Measurements from ENCODE around the gene GATA6. TPM values are rescaled to one million over a fixed set of nuclear protein-coding genes. Genes with fewer than 3 reads are reported as not detected.
"Not testable (repeated sequence)": the region's sequence is repeated elsewhere in the genome, so short reads cannot be mapped to it uniquely, and the experiment has no call there.

GATA6 gene
- polyA plus RNA-seq, 4 donors, result 25.9 to 109 (median 32.4) TPM

DNA sequence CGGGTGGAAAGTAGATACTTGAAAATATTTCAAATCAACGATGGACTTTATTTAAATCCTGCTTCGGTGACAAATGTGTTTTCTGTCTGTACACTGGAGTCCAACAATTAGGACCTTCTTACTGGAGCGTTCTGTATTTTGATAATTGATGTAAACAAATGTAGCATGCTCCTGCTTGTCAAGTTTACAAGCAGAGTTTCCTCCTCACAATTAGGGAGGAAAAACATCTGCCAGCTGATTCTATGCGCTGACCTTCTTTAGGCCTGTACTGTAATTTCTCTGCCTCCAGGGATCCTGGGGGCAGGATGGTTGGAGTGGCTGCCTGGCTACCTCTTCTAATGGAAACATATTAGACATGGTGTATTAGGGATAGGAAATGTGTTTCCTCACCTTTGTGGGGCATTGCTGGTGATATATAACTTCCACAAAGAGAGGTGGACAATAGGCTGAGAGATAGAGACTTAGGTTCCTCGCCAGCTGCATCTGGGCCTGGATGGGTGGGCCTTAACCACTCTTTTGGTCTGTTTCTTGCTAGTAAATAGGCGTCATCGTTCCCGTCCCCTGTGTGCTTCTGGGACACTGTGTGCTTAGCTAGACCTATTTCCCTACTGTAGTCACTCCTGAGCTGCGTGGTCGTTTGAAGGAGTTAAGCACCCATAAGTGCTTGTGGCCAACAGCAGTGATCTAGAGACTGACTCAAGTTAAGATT, 19.3 kb downstream of the GATA6 start:
- 24 to 53% (median 45%) methylated on average over 11 of the region's 11 CpGs for WGBS, 3 donors
- Histone ChIP-seq H3K4me1 (ENCODE audit: control insufficient read depth in 3 of 3, insufficient read depth in 2 of 3, low read depth in 1 of 3, low read length in 2 of 3) (peaks cover 6 to 87% (median 10%) of the 10 kb centered on the region in 3 donors), H3K4me3 (ENCODE audit: low read depth in 1 of 3, low read length in 3 of 3) (no peak overlapping the region)

DNA sequence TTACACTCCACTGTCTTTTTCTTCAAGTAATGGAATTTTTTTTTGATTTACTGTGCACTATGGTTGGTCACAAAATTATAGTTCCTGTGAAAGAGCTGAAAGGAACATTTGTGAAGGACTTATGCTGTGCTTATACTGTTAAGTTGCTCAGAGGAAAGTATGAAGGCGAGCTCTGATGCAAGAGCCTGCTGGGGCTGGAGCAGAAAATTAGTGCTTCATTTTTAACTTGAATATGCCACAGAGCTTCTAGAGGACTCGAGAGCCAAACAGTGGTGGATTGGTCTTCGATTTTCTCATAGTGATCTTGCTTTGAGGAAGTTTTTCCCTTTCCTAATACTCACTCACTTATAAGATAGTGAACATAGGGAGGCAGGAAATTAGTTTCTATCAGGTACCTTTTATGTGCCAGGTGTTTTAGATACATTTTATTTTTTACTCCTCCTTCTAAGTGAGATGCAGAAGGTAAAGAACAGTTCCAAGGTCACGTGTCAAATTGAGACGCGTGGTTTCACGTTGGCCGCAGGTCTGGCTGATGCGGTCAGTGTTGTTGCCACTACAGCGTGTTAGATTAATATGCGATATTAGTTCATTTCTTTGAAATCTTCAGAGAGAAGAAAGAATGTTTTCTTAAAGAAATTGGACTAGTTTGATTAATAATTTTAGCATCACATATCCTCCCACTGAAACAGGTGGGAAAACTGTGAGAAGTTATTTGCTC, 20.2 kb downstream of the GATA6 start:
- H3K4me3 ChIP-seq (ENCODE audit: low read depth in 1 of 3, low read length in 3 of 3), result no peak overlapping the region
- H3K36me3 ChIP-seq (ENCODE audit: control insufficient read depth in 3 of 3, insufficient read depth in 2 of 3, low read depth in 1 of 3, low read length in 3 of 3), result peaks cover 0 to 63% (median 3%) of the 10 kb centered on the region in 3 donors
- DNase-seq, result peak in 1 of 2 donors; percentile 48
- no peaks in the 10 kb centered on the region for H3K9me3 ChIP-seq (ENCODE audit: control insufficient read depth in 2 of 2, insufficient read depth in 1 of 2, low read depth in 1 of 2, low read length in 1 of 2)
- 27 to 64% (median 34%) methylated on average over 11 of the region's 11 CpGs for WGBS, 3 donors
- FAIRE-seq, result no peak
- peaks cover 6 to 87% (median 10%) of the 10 kb centered on the region in 3 donors for H3K4me1 ChIP-seq (ENCODE audit: control insufficient read depth in 3 of 3, insufficient read depth in 2 of 3, low read depth in 1 of 3, low read length in 2 of 3)
- no peaks in the 10 kb centered on the region for H3K27me3 ChIP-seq (ENCODE audit: control insufficient read depth in 3 of 3, insufficient read depth in 3 of 3, low read length in 3 of 3)
- peak overlapping the region; percentile 61 to 94 (median 65) for H3K27ac ChIP-seq (ENCODE audit: low read depth in 1 of 3, low read length in 2 of 3)

More for the DNA sequence above, 19.3 kb downstream of the GATA6 start:
- H3K27ac ChIP-seq (ENCODE audit: low read depth in 1 of 3, low read length in 2 of 3), result peak overlapping the region; percentile 6 to 94 (median 46)
- FAIRE-seq, result no peak
- no peaks in the 10 kb centered on the region for H3K9me3 ChIP-seq (ENCODE audit: control insufficient read depth in 2 of 2, insufficient read depth in 1 of 2, low read depth in 1 of 2, low read length in 1 of 2)
- DNase-seq, result peak in 1 of 2 donors; percentile 59
- peaks cover 0 to 62% (median 3%) of the 10 kb centered on the region in 3 donors for H3K36me3 ChIP-seq (ENCODE audit: control insufficient read depth in 3 of 3, insufficient read depth in 2 of 3, low read depth in 1 of 3, low read length in 3 of 3)
- H3K27me3 ChIP-seq (ENCODE audit: control insufficient read depth in 3 of 3, insufficient read depth in 3 of 3, low read length in 3 of 3), result no peaks in the 10 kb centered on the region

DNA sequence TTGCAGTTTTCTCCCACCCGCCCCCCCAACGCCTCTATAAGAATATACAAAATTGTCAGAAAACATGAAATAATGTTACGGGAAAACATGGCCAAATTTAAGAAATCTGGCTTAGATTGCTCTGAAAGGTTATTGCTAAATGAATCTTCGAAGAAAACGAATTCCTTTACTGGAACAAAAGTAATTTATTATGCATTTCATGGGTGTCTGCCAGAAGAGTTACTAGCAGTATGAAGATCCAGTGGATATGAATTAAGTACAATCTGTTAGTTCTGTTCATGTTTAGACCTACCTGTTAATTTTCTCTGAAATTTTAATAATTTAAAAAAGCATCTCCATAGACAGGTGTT, 21.9 kb downstream of the GATA6 start:
- no peaks in the 10 kb centered on the region for H3K9me3 ChIP-seq (ENCODE audit: control insufficient read depth in 2 of 2, insufficient read depth in 1 of 2, low read depth in 1 of 2, low read length in 1 of 2)
- WGBS, 3 donors, result 24 to 48% (median 44%) methylated on average over 5 of the region's 5 CpGs
- H3K27me3 ChIP-seq (ENCODE audit: control insufficient read depth in 3 of 3, insufficient read depth in 3 of 3, low read length in 3 of 3), result no peaks in the 10 kb centered on the region
- H3K4me1 ChIP-seq (ENCODE audit: control insufficient read depth in 3 of 3, insufficient read depth in 2 of 3, low read depth in 1 of 3, low read length in 2 of 3), result peaks cover 4 to 87% (median 6%) of the 10 kb centered on the region in 3 donors
- H3K27ac ChIP-seq (ENCODE audit: low read depth in 1 of 3, low read length in 2 of 3), result peak overlapping the region in 1 of 3 donors; percentile 94
- H3K36me3 ChIP-seq (ENCODE audit: control insufficient read depth in 3 of 3, insufficient read depth in 2 of 3, low read depth in 1 of 3, low read length in 3 of 3), result peaks cover 0 to 60% (median 3%) of the 10 kb centered on the region in 3 donors
- FAIRE-seq (no peak), DNase-seq (no peak)
- H3K4me3 ChIP-seq (ENCODE audit: low read depth in 1 of 3, low read length in 3 of 3), result no peak overlapping the region

DNA sequence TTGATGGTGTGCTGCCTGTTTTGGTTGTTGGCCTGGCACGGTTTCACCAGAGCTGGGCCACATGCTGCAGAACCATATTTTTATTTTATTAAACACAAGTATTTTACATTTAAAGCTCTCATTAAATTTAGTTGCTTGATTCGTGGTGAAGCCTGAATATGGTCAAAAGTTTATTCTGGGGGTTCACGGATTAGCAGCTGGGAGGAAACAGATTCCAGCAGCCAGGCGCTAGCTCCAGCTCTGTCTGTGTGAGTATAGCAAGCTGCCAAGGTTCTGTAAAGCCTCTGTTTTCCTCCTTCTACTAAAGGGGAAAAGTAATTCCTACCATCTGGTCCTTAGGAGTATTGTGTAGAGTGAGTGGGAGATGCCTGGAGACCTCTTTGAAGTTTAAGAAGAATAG, 22.5 kb downstream of the GATA6 start:
- FAIRE-seq (no peak), DNase-seq (no peak)
- Histone ChIP-seq H3K4me3 (ENCODE audit: low read depth in 1 of 3, low read length in 3 of 3) (no peak overlapping the region), H3K36me3 (ENCODE audit: control insufficient read depth in 3 of 3, insufficient read depth in 2 of 3, low read depth in 1 of 3, low read length in 3 of 3) (peaks cover 0 to 59% (median 3%) of the 10 kb centered on the region in 3 donors), H3K27ac (ENCODE audit: low read depth in 1 of 3, low read length in 2 of 3) (peak overlapping the region; percentile 59 to 94 (median 84)), H3K9me3 (ENCODE audit: control insufficient read depth in 2 of 2, insufficient read depth in 1 of 2, low read depth in 1 of 2, low read length in 1 of 2) (no peaks in the 10 kb centered on the region), H3K4me1 (ENCODE audit: control insufficient read depth in 3 of 3, insufficient read depth in 2 of 3, low read depth in 1 of 3, low read length in 2 of 3) (peaks cover 4 to 86% (median 6%) of the 10 kb centered on the region in 3 donors), H3K27me3 (ENCODE audit: control insufficient read depth in 3 of 3, insufficient read depth in 3 of 3, low read length in 3 of 3) (no peaks in the 10 kb centered on the region)
- WGBS, 3 donors, result 22 to 39% (median 29%) methylated on average over 4 of the region's 4 CpGs

DNA sequence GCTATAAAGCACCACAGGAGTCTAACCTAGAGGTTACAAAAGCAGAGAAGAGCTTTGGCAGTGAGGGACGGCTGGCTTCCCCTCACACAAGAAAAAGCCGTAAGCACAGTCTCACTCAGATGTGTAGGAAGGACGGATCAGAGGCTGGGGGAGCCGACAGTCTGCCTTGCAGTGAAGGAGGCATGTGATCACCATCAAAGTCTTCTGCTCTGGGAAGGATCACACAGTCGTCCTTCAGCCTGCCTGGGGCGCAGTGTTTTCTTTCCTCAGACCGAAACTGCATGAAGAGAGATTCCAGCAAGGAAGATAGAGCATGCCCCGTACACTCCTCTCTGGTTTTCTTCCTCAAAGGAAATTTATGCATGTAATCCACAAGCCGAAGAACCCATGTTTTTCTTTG, 24.1 kb downstream of the GATA6 start:
- 7 to 43% (median 33%) methylated on average over 9 of the region's 9 CpGs for WGBS, 3 donors
- FAIRE-seq, result no peak

DNA sequence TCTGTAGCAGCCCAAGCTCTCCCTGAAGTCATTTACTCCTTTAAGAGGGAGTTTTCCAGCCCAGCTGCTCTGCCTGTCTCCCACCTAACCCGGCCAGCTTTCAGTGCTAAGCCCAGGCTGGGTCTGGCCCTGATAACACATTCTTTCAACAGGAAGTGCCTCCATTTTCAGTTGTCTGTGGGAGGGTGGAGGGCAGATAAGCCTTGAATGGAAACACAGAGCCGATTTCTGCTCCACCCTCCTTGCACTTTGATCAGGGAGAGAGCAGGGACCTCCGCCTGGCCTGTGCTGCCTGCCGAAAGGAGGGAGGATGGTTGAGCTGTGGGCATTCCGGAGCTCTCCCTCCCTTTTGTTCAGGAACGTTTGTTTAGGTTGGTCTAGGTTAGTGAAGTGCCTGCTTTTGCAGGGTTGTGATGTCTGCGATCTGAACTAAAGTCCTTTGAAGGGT, 24.8 kb downstream of the GATA6 start:
- FAIRE-seq, result no peak
- WGBS, 3 donors, result 7 to 47% (median 28%) methylated on average over 7 of the region's 7 CpGs
- H3K36me3 ChIP-seq (ENCODE audit: control insufficient read depth in 3 of 3, insufficient read depth in 2 of 3, low read depth in 1 of 3, low read length in 3 of 3), result peaks cover 0 to 66% (median 3%) of the 10 kb centered on the region in 3 donors
- no peaks in the 10 kb centered on the region for H3K9me3 ChIP-seq (ENCODE audit: control insufficient read depth in 2 of 2, insufficient read depth in 1 of 2, low read depth in 1 of 2, low read length in 1 of 2)
- H3K27me3 ChIP-seq (ENCODE audit: control insufficient read depth in 3 of 3, insufficient read depth in 3 of 3, low read length in 3 of 3), result no peaks in the 10 kb centered on the region
- peak; percentile 95 to 98 for DNase-seq
- no peak overlapping the region for H3K4me3 ChIP-seq (ENCODE audit: low read depth in 1 of 3, low read length in 3 of 3)
- H3K27ac ChIP-seq (ENCODE audit: low read depth in 1 of 3, low read length in 2 of 3), result peak overlapping the region; percentile 87 to 94 (median 93)
- H3K4me1 ChIP-seq (ENCODE audit: control insufficient read depth in 3 of 3, insufficient read depth in 2 of 3, low read depth in 1 of 3, low read length in 2 of 3), result peaks cover 4 to 85% (median 6%) of the 10 kb centered on the region in 3 donors

More for the DNA sequence above, 24.1 kb downstream of the GATA6 start:
- DNase-seq, result peak; percentile 59 to 82
- Histone ChIP-seq H3K27me3 (ENCODE audit: control insufficient read depth in 3 of 3, insufficient read depth in 3 of 3, low read length in 3 of 3) (no peaks in the 10 kb centered on the region), H3K36me3 (ENCODE audit: control insufficient read depth in 3 of 3, insufficient read depth in 2 of 3, low read depth in 1 of 3, low read length in 3 of 3) (peaks cover 0 to 67% (median 3%) of the 10 kb centered on the region in 3 donors), H3K4me1 (ENCODE audit: control insufficient read depth in 3 of 3, insufficient read depth in 2 of 3, low read depth in 1 of 3, low read length in 2 of 3) (peaks cover 4 to 86% (median 6%) of the 10 kb centered on the region in 3 donors), H3K4me3 (ENCODE audit: low read depth in 1 of 3, low read length in 3 of 3) (peak overlapping the region in 2 of 3 donors; percentile 2 to 7), H3K9me3 (ENCODE audit: control insufficient read depth in 2 of 2, insufficient read depth in 1 of 2, low read depth in 1 of 2, low read length in 1 of 2) (no peaks in the 10 kb centered on the region), H3K27ac (ENCODE audit: low read depth in 1 of 3, low read length in 2 of 3) (peak overlapping the region; percentile 87 to 94 (median 93))

DNA sequence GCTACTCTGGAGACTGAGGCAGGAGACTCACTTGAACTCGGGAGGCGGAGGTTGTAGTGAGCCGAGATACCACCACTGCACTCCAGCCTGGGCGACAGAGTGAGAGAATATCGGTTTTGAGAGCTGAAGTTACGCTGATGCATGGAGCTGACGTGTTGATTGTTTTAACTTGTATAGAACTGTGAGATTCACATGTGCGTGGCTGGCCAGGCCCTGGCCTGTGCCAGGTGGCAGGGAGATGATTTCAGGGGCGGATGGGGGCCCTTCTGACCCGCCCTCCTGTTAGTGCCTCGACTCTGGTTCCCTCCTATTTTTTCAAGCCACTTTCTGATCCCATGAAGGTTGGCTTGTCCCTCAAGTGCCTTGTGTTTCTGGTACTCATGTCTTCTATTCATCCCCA, 25.7 kb downstream of the GATA6 start:
- H3K4me1 ChIP-seq (ENCODE audit: control insufficient read depth in 3 of 3, insufficient read depth in 2 of 3, low read depth in 1 of 3, low read length in 2 of 3), result peaks cover 4 to 78% (median 6%) of the 10 kb centered on the region in 3 donors
- H3K9me3 ChIP-seq (ENCODE audit: control insufficient read depth in 2 of 2, insufficient read depth in 1 of 2, low read depth in 1 of 2, low read length in 1 of 2), result no peaks in the 10 kb centered on the region
- H3K36me3 ChIP-seq (ENCODE audit: control insufficient read depth in 3 of 3, insufficient read depth in 2 of 3, low read depth in 1 of 3, low read length in 3 of 3), result peaks cover 0 to 66% (median 3%) of the 10 kb centered on the region in 3 donors

DNA sequence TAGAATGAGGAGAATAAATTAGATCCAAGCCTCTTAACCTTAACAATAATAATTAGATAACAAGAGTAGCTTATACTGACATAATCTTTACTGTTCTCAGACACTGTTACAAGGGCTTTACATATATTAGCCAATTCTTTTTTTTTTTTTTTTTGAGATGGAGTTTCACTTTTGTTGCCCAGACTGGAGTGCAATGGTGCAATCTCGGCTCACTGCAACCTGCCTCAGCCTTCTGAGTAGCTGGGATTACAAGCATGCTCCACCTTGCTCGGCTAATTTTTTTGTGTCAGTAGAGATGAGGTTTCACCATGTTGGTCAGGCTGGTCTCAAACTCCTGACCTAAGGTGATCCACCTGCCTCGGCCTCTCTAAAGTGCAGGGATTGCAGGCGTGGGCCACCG, 27.6 kb downstream of the GATA6 start:
- not testable (repeated sequence) for H3K27me3 ChIP-seq (ENCODE audit: control insufficient read depth in 3 of 3, insufficient read depth in 3 of 3, low read length in 3 of 3); DNase-seq; FAIRE-seq; H3K9me3 ChIP-seq (ENCODE audit: control insufficient read depth in 2 of 2, insufficient read depth in 1 of 2, low read depth in 1 of 2, low read length in 1 of 2); H3K4me3 ChIP-seq (ENCODE audit: low read depth in 1 of 3, low read length in 3 of 3)
- peaks cover 0 to 67% (median 4%) of the 10 kb centered on the region in 3 donors for H3K36me3 ChIP-seq (ENCODE audit: control insufficient read depth in 3 of 3, insufficient read depth in 2 of 3, low read depth in 1 of 3, low read length in 3 of 3)
- H3K4me1 ChIP-seq (ENCODE audit: control insufficient read depth in 3 of 3, insufficient read depth in 2 of 3, low read depth in 1 of 3, low read length in 2 of 3), result peaks cover 4 to 67% (median 6%) of the 10 kb centered on the region in 3 donors
- WGBS, 3 donors, result 50 to 76% (median 63%) methylated on average over 5 of the region's 5 CpGs
- peak overlapping the region in 1 of 3 donors; percentile 94 for H3K27ac ChIP-seq (ENCODE audit: low read depth in 1 of 3, low read length in 2 of 3)

More for the DNA sequence above, 25.7 kb downstream of the GATA6 start:
- DNase-seq, result no peak
- WGBS, 3 donors, result 47 to 73% (median 56%) methylated on average over 11 of the region's 11 CpGs
- no peak for FAIRE-seq
- Histone ChIP-seq H3K27me3 (ENCODE audit: control insufficient read depth in 3 of 3, insufficient read depth in 3 of 3, low read length in 3 of 3) (no peaks in the 10 kb centered on the region), H3K4me3 (ENCODE audit: low read depth in 1 of 3, low read length in 3 of 3) (no peak overlapping the region), H3K27ac (ENCODE audit: low read depth in 1 of 3, low read length in 2 of 3) (peak overlapping the region in 1 of 3 donors; percentile 94)

All from small intestine (tissue), 7 donors.